Transverse colon (tissue), 4 donors: ENCODE measurements around the gene CNMD. TPM values are rescaled to one million over a fixed set of nuclear protein-coding genes. Genes with fewer than 3 reads are reported as not detected.
"Not testable (repeated sequence)": the region's sequence is repeated elsewhere in the genome, so short reads cannot be mapped to it uniquely, and the experiment has no call there.

Experiments
- DNase-seq: peaks from one replicate; pipeline ENCODE4 v3.0.0-alpha.2; 2019
- H3K27ac ChIP-seq, 4 donors: fragments of 200-600 bp; sonication (generic); 2 replicates each; pipeline ENCODE4 v1.5.1; 2016 to 2018; ENCODE audit warnings: inconsistent platforms in 4 of 4
- H3K27me3 ChIP-seq: fragments of 200-600 bp; sonication (generic); 2 replicates; pipeline ENCODE4 v1.5.1; 2017; ENCODE audit warnings: inconsistent platforms
- H3K36me3 ChIP-seq, 4 donors: fragments of 200-600 bp; sonication (generic); 2 replicates each; pipeline ENCODE4 v1.5.1; 2017 to 2019; ENCODE audit warnings: inconsistent platforms in 4 of 4
- H3K4me1 ChIP-seq, 4 donors: fragments of 200-600 bp; sonication (generic); 2 replicates each; pipeline ENCODE4 v1.5.1; 2017 to 2020; ENCODE audit warnings: inconsistent platforms in 4 of 4
- H3K4me3 ChIP-seq, 4 donors: fragments of 200-600 bp; sonication (generic); 1 replicate in 1 of 4; 2 replicates in 3 of 4; pipeline versions ENCODE4 v1.5.1 to v1.6.1; 2017 to 2019; ENCODE audit warnings: inconsistent platforms in 4 of 4
- H3K9me3 ChIP-seq, 2 donors: fragments of 200-600 bp; sonication (generic); 2 replicates each; pipeline ENCODE4 v1.5.1; 2017 to 2019; ENCODE audit warnings: inconsistent platforms in 2 of 2
- EP300 ChIP-seq: sonication (generic); formaldehyde crosslinking; IDR thresholded peaks from one replicate; pipeline ENCODE4 v1.6.1; 2017; ENCODE audit warnings: antibody characterized with exemption, low read depth
- POLR2A ChIP-seq: fragments of 450-650 bp; IDR thresholded peaks from one replicate; pipeline ENCODE4 v1.6.1; 2016; ENCODE audit warnings: antibody characterized with exemption, mild to moderate bottlenecking, moderate library complexity
- POLR2AphosphoS5 ChIP-seq, 3 donors: sonication (generic); formaldehyde crosslinking; IDR thresholded peaks; one replicate each; pipeline ENCODE4 v1.6.1; 2016; ENCODE audit warnings: antibody characterized with exemption in 3 of 3
- WGBS, 2 donors: methylation state at CpG; one replicate each; pipeline ENCODE4 v1.1.5; 2018; ENCODE audit warnings: low coverage in 1 of 2; 5-methylcytosine and 5-hydroxymethylcytosine counted together
- in situ Hi-C, 4 donors: fragments of 200-750 bp; cut with MboI; loops; one replicate each; pipeline versions ENCODE4 v1.15.0 to v1.15.1; 2017; ENCODE audit warnings: low sequenced_read_pairs in 3 of 4, low pct_ligation_motif_present in 1 of 4, low pct_unique_long_range_greater_than_20kb in 1 of 4
- intact Hi-C: fragments of 100-400 bp; cut with DNase I; formaldehyde crosslinking; loops from one replicate; pipeline ENCODE4 v1.15.1; 2023; ENCODE audit warnings: low total_unique reads
- total RNA-seq, 4 donors: library from RNA; depleted of rRNA; stranded (reverse); fragments of >200 nt; gene quantifications; one replicate each; pipeline ENCODE4 v1.1.0, GENCODE V29; 2016
- TF ChIP-seq, protein P1 (sequence below), 5 experiments: fragments of 200-600 bp in 3 of 5; fragments of 450-650 bp in 2 of 5; sonication (generic) in 3 of 5; IDR thresholded peaks; 1 replicate in 2 of 5; 2 replicates in 3 of 5; pipeline ENCODE4 v1.5.1; 2016 to 2017; ENCODE audit warnings: antibody characterized with exemption in 5 of 5, inconsistent platforms in 3 of 5, mild to moderate bottlenecking in 2 of 5, moderate library complexity in 1 of 5

CNMD gene
- total RNA-seq, 4 donors from 2014 or later = not detected

DNA sequence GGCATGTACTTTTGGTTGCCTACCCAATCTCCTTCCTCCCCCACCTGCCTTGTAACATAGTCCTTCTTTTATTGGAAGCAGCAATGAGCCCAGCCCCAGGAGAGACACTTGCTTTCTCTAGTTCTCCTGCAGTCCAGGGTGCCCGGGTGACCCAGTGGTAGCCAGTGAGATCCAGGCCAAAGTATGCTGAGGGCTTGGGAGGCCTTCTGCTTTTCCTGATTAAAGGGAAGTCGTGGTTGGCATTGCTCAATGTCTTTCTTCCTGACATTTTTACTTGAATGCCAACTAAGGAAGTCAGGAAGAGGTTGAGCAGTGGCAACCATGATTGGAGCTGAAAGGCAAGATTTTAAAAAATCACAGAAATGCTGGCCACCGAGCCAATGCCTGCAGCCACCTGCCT, 25.7 kb downstream of the CNMD start:
- 65 to 67% methylated on average over 1 to 3 of the region's 3 CpGs for WGBS, 2 donors
- no peak overlapping the region for H3K4me3 ChIP-seq
- intact Hi-C loops = no loop called here
- no peaks in the 10 kb centered on the region for H3K9me3 ChIP-seq
- TF ChIP-seq, protein P1, sequence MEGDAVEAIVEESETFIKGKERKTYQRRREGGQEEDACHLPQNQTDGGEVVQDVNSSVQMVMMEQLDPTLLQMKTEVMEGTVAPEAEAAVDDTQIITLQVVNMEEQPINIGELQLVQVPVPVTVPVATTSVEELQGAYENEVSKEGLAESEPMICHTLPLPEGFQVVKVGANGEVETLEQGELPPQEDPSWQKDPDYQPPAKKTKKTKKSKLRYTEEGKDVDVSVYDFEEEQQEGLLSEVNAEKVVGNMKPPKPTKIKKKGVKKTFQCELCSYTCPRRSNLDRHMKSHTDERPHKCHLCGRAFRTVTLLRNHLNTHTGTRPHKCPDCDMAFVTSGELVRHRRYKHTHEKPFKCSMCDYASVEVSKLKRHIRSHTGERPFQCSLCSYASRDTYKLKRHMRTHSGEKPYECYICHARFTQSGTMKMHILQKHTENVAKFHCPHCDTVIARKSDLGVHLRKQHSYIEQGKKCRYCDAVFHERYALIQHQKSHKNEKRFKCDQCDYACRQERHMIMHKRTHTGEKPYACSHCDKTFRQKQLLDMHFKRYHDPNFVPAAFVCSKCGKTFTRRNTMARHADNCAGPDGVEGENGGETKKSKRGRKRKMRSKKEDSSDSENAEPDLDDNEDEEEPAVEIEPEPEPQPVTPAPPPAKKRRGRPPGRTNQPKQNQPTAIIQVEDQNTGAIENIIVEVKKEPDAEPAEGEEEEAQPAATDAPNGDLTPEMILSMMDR (IDR thresholded peaks at IDR 0.05) = no peak
- no peak for TF ChIP-seq POLR2A
- no peak for TF ChIP-seq EP300
- no peak for TF ChIP-seq POLR2AphosphoS5 (IDR thresholded peaks at IDR 0.05)
- DNase-seq = peak; percentile 15
- no peaks in the 10 kb centered on the region for H3K27me3 ChIP-seq
- in situ Hi-C loops = no loop called here
- no peak overlapping the region for H3K27ac ChIP-seq
- H3K4me1 ChIP-seq = no peaks in the 10 kb centered on the region
- no peaks in the 10 kb centered on the region for H3K36me3 ChIP-seq

DNA sequence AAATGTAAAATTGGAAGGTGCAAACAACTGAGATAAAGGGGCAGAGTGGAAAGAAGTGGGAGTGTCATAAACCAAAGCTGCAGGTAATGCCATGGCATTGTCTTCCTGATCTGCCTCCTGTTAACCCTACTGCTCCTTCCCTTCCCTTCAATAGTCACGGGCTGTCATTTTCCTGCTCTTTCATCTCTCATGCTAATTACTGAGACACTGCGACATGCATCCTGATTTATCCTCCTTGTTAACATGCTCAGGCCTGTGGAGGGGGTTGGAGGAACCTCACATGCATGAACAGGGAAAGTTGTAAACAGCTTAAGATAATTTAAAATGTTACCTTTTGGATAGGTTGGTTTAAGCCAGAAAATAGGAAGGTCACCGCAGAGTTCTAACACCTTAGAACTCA, 27.2 kb downstream of the CNMD start:
- Histone ChIP-seq H3K4me1 (no peaks in the 10 kb centered on the region), H3K27me3 (no peaks in the 10 kb centered on the region), H3K36me3 (no peaks in the 10 kb centered on the region), H3K9me3 (no peaks in the 10 kb centered on the region), H3K27ac (no peak overlapping the region), H3K4me3 (no peak overlapping the region)
- WGBS, 2 donors = 76 to 79% methylated on average over 3 of the region's 3 CpGs
- TF ChIP-seq POLR2A = no peak
- no peak for TF ChIP-seq POLR2AphosphoS5 (IDR thresholded peaks at IDR 0.05)
- TF ChIP-seq, protein P1 (IDR thresholded peaks at IDR 0.05) = no peak
- TF ChIP-seq EP300 = no peak
- intact Hi-C loops (no loop called here), in situ Hi-C loops (no loop called here)
- no peak for DNase-seq

DNA sequence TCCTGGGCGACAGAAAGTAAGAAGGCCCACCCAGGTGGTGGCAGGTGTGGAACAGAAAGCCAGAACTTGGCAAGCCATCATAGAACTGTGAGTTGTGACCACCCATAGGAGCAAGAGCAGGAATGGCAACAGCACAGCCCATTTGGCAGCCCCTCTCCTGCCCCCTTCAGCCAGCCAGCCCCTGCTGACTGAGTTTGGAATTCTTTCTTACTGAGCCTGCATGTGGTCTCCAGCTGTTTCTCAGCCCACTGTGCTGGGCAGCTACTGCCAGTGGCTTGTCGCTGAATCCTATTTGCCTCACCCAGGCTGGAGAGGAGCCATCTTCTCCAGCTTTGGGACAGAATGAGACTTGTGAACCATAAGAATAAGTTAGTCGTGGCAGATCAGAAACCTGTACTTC, 28.3 kb downstream of the CNMD start:
- Histone ChIP-seq H3K27ac (no peak overlapping the region), H3K9me3 (no peaks in the 10 kb centered on the region), H3K36me3 (no peaks in the 10 kb centered on the region), H3K4me3 (no peak overlapping the region), H3K4me1 (no peaks in the 10 kb centered on the region), H3K27me3 (no peaks in the 10 kb centered on the region)
- TF ChIP-seq, protein P1 (IDR thresholded peaks at IDR 0.05) = no peak
- TF ChIP-seq POLR2A (no peak), POLR2AphosphoS5 (IDR thresholded peaks at IDR 0.05) (no peak), EP300 (no peak)
- intact Hi-C loops (no loop called here), in situ Hi-C loops (no loop called here)
- no peak for DNase-seq
- 86% methylated on average over 3 of the region's 3 CpGs; no CpG with 5 or more reads in 1 of the 2 donors for WGBS, 2 donors

DNA sequence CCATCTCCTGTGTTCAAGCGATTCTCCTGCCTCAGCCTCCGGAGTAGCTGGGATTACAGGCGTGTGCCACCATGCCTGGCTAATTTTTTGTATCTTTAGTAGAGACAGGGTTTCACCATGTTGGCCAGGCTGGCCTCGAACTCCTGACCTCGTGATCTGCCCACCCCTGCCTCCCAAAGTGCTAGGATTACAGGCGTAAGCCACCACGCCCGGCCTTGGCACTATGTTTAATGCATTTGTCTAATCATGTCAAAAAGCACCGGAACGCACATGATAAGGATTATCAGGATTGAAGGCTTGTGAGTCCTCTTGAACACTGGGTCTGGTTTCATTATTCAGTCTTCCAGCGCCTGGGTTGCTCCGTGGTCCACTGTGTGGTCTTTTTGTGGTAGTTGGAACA, 31.4 kb downstream of the CNMD start:
- WGBS, 2 donors = 81 to 86% methylated on average over 12 of the region's 12 CpGs
- H3K36me3 ChIP-seq, H3K4me3 ChIP-seq, in situ Hi-C loops, H3K9me3 ChIP-seq, H3K27ac ChIP-seq, intact Hi-C loops, H3K27me3 ChIP-seq, DNase-seq, H3K4me1 ChIP-seq: not testable (repeated sequence)

DNA sequence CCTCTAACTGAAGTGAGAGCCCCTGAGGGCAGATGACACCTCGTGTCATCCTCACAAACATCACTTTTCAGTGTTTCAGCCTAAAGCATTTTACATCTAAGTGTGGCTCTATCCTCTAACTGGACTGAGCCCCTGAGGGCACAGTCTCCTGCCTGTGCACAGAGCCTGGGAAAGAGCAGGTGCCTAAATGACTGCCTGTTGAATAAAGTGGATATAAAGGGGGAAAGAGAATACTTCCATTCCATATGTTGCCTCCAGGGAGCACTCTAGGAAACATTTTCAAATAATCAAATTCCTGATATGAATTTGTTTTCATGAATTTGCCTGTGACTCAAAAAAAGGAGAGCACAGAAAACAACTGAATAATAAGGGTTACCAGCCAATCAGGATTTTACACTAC, 32.2 kb downstream of the CNMD start:
- no peaks in the 10 kb centered on the region for H3K4me1 ChIP-seq
- no peaks in the 10 kb centered on the region for H3K36me3 ChIP-seq
- in situ Hi-C loops (no loop called here), intact Hi-C loops (no loop called here)
- H3K4me3 ChIP-seq = no peak overlapping the region
- no peak for DNase-seq
- no peaks in the 10 kb centered on the region for H3K27me3 ChIP-seq
- no peak overlapping the region for H3K27ac ChIP-seq
- 58% methylated on average over 1 of the region's 1 CpG; no CpG with 5 or more reads in 1 of the 2 donors for whole genome bisulfite sequencing, 2 donors
- H3K9me3 ChIP-seq = no peaks in the 10 kb centered on the region
- no peak for TF ChIP-seq POLR2A
- TF ChIP-seq, protein P1 (IDR thresholded peaks at IDR 0.05) = no peak
- no peak for TF ChIP-seq POLR2AphosphoS5 (IDR thresholded peaks at IDR 0.05)
- TF ChIP-seq EP300 = no peak
